HEK293 (cell line): ENCODE measurements around the gene PLK3.

Experiments used
- CTCF ChIP-seq: fragments of 450-650 bp; formaldehyde crosslinking; IDR thresholded peaks from 2 replicates; pipeline ENCODE4 v1.5.1; 2016; ENCODE audit warnings: missing biosample characterization, missing genetic modification characterization
- KLF1 ChIP-seq: fragments of 450-650 bp; formaldehyde crosslinking; IDR thresholded peaks from 2 replicates; pipeline ENCODE4 v1.5.1; 2016; ENCODE audit warnings: missing biosample characterization, missing genetic modification characterization
- KLF9 ChIP-seq: fragments of 450-650 bp; formaldehyde crosslinking; IDR thresholded peaks from 2 replicates; pipeline ENCODE4 v1.5.1; 2016; ENCODE audit warnings: missing biosample characterization, missing genetic modification characterization, low read depth
- ZBTB26 ChIP-seq: fragments of 450-650 bp; formaldehyde crosslinking; optimal IDR thresholded peaks from 2 replicates; pipeline ENCODE3; 2016; ENCODE audit warnings: missing biosample characterization, mild to moderate bottlenecking, missing genetic modification characterization
- ZBTB44 ChIP-seq: fragments of 450-650 bp; IDR thresholded peaks from 2 replicates; pipeline ENCODE4 v1.5.1; 2018; ENCODE audit warnings: missing biosample characterization, mild to moderate bottlenecking, missing genetic modification characterization
- ZBTB8A ChIP-seq: fragments of 450-650 bp; formaldehyde crosslinking; IDR thresholded peaks from 2 replicates; pipeline ENCODE4 v1.5.1; 2016; ENCODE audit warnings: missing biosample characterization, missing genetic modification characterization
- ZFP37 ChIP-seq: fragments of 450-650 bp; formaldehyde crosslinking; IDR thresholded peaks from 2 replicates; pipeline ENCODE4 v1.5.1; 2016; ENCODE audit warnings: missing biosample characterization, missing genetic modification characterization
- ZFP41 ChIP-seq: fragments of 450-650 bp; formaldehyde crosslinking; IDR thresholded peaks from 2 replicates; pipeline ENCODE4 v1.5.1; 2016; ENCODE audit warnings: missing biosample characterization, missing genetic modification characterization, borderline replicate concordance
- ZIC2 ChIP-seq: fragments of 450-650 bp; formaldehyde crosslinking; IDR thresholded peaks from 2 replicates; pipeline ENCODE4 v1.5.1; 2016; ENCODE audit warnings: missing biosample characterization, missing genetic modification characterization
- ZNF10 ChIP-seq: fragments of 450-650 bp; formaldehyde crosslinking; IDR thresholded peaks from 2 replicates; pipeline ENCODE4 v1.5.1; 2017; ENCODE audit warnings: missing biosample characterization, missing genetic modification characterization
- ZNF202 ChIP-seq: fragments of 450-650 bp; formaldehyde crosslinking; IDR thresholded peaks from 2 replicates; pipeline ENCODE4 v1.5.1; 2016; ENCODE audit warnings: missing biosample characterization, missing genetic modification characterization, borderline replicate concordance
- ZNF292 ChIP-seq: fragments of 450-650 bp; formaldehyde crosslinking; IDR thresholded peaks from 2 replicates; pipeline ENCODE4 v1.5.1; 2016; ENCODE audit warnings: low read depth, missing biosample characterization, missing genetic modification characterization, borderline replicate concordance
- ZNF335 ChIP-seq: fragments of 450-650 bp; formaldehyde crosslinking; conservative IDR thresholded peaks from 2 replicates; pipeline ENCODE4 v1.5.1; 2016; ENCODE audit warnings: missing biosample characterization, missing genetic modification characterization
- ZNF391 ChIP-seq: fragments of 450-650 bp; formaldehyde crosslinking; IDR thresholded peaks from 2 replicates; pipeline ENCODE4 v1.5.1; 2016; ENCODE audit warnings: low read depth, missing biosample characterization, missing genetic modification characterization, borderline replicate concordance
- ZNF416 ChIP-seq: fragments of 450-650 bp; formaldehyde crosslinking; IDR thresholded peaks from 2 replicates; pipeline ENCODE4 v1.5.1; 2016; ENCODE audit warnings: missing biosample characterization, missing genetic modification characterization
- ZNF473 ChIP-seq: fragments of 450-650 bp; formaldehyde crosslinking; IDR thresholded peaks from 2 replicates; pipeline ENCODE4 v1.5.1; 2017; ENCODE audit warnings: missing biosample characterization, missing genetic modification characterization
- ZNF580 ChIP-seq: fragments of 450-650 bp; formaldehyde crosslinking; IDR thresholded peaks from 2 replicates; pipeline ENCODE4 v1.5.1; 2016; ENCODE audit warnings: missing biosample characterization, missing genetic modification characterization
- ZNF626 ChIP-seq: fragments of 450-650 bp; sonication (Bioruptor Pico); formaldehyde crosslinking; IDR thresholded peaks from 2 replicates; pipeline ENCODE4 v1.5.1; 2018; ENCODE audit warnings: missing biosample characterization, missing genetic modification characterization, inconsistent platforms
- ZNF629 ChIP-seq: fragments of 450-650 bp; formaldehyde crosslinking; IDR thresholded peaks from 2 replicates; pipeline ENCODE4 v1.5.1; 2017; ENCODE audit warnings: missing biosample characterization, missing genetic modification characterization
- ZNF76 ChIP-seq: fragments of 450-650 bp; formaldehyde crosslinking; IDR thresholded peaks from 2 replicates; pipeline ENCODE4; 2016; ENCODE audit warnings: low read depth, missing biosample characterization, missing genetic modification characterization, borderline replicate concordance
- ZNF776 ChIP-seq: fragments of 450-650 bp; formaldehyde crosslinking; IDR thresholded peaks from 2 replicates; pipeline ENCODE4 v1.5.0; 2017; ENCODE audit warnings: missing biosample characterization, missing genetic modification characterization, borderline replicate concordance
- ZNF777 ChIP-seq: fragments of 450-650 bp; formaldehyde crosslinking; IDR thresholded peaks from 2 replicates; pipeline ENCODE4 v1.5.1; 2017; ENCODE audit warnings: missing biosample characterization, missing genetic modification characterization, borderline replicate concordance
- ZNF843 ChIP-seq: fragments of 450-650 bp; formaldehyde crosslinking; IDR thresholded peaks from 2 replicates; pipeline ENCODE4 v1.5.1; 2016; ENCODE audit warnings: missing biosample characterization, missing genetic modification characterization
- TF ChIP-seq, protein P1 (sequence below): fragments of 450-650 bp; formaldehyde crosslinking; conservative IDR thresholded peaks from 2 replicates; pipeline ENCODE4 v1.5.1; 2016; ENCODE audit warnings: low read depth, missing biosample characterization, missing genetic modification characterization
- TF ChIP-seq, protein P2 (sequence below): fragments of 450-650 bp; formaldehyde crosslinking; IDR thresholded peaks from 2 replicates; pipeline ENCODE4 v1.5.1; 2016; ENCODE audit warnings: missing biosample characterization, missing genetic modification characterization

The PLK3 gene

GRCh38 chr1:44799770-44800584 lies at the start of gene PLK3 (continued):
- TF ChIP-seq ZBTB44 (tag by site-specific recombination) (peak; percentile 97), CTCF (tag by site-specific recombination) (peak; percentile 97), ZNF292 (no peak), ZBTB8A (tag by site-specific recombination) (peak; percentile 99), ZFP37 (peak; percentile 81; the same call in 1 of the 2 replicates), ZNF777 (tag by site-specific recombination) (no peak), ZNF776 (tag by site-specific recombination) (no peak), ZBTB26 (tag by site-specific recombination) (peak; percentile 81), KLF1 (tag by site-specific recombination) (peak; percentile 90), ZNF626 (tag by site-specific recombination) (no peak), ZNF629 (peak; percentile 85), ZNF10 (tag by site-specific recombination) (peak; percentile 55; the same call in 1 of the 2 replicates), ZNF843 (tag by site-specific recombination) (peak; percentile 79), ZFP41 (tag by site-specific recombination) (no peak), KLF9 (peak; percentile 97), ZNF391 (tag by site-specific recombination) (0 out of 2 replicates have a peak, but pooled peaks have one; percentile 65), ZNF202 (no peak), ZNF416 (tag by site-specific recombination) (no peak), ZIC2 (tag by site-specific recombination) (peak; percentile 80), ZNF335 (tag by site-specific recombination) (peak; percentile 62), ZNF76 (tag by site-specific recombination) (peak; percentile 80; the same call in 1 of the 2 replicates), ZNF580 (tag by site-specific recombination) (peak; percentile 81), ZNF473 (tag by site-specific recombination) (no peak)
- TF ChIP-seq, protein P1, sequence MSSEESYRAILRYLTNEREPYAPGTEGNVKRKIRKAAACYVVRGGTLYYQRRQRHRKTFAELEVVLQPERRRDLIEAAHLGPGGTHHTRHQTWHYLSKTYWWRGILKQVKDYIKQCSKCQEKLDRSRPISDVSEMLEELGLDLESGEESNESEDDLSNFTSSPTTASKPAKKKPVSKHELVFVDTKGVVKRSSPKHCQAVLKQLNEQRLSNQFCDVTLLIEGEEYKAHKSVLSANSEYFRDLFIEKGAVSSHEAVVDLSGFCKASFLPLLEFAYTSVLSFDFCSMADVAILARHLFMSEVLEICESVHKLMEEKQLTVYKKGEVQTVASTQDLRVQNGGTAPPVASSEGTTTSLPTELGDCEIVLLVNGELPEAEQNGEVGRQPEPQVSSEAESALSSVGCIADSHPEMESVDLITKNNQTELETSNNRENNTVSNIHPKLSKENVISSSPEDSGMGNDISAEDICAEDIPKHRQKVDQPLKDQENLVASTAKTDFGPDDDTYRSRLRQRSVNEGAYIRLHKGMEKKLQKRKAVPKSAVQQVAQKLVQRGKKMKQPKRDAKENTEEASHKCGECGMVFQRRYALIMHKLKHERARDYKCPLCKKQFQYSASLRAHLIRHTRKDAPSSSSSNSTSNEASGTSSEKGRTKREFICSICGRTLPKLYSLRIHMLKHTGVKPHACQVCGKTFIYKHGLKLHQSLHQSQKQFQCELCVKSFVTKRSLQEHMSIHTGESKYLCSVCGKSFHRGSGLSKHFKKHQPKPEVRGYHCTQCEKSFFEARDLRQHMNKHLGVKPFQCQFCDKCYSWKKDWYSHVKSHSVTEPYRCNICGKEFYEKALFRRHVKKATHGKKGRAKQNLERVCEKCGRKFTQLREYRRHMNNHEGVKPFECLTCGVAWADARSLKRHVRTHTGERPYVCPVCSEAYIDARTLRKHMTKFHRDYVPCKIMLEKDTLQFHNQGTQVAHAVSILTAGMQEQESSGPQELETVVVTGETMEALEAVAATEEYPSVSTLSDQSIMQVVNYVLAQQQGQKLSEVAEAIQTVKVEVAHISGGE (tag by site-specific recombination) = peak; percentile 65
- TF ChIP-seq, protein P2, sequence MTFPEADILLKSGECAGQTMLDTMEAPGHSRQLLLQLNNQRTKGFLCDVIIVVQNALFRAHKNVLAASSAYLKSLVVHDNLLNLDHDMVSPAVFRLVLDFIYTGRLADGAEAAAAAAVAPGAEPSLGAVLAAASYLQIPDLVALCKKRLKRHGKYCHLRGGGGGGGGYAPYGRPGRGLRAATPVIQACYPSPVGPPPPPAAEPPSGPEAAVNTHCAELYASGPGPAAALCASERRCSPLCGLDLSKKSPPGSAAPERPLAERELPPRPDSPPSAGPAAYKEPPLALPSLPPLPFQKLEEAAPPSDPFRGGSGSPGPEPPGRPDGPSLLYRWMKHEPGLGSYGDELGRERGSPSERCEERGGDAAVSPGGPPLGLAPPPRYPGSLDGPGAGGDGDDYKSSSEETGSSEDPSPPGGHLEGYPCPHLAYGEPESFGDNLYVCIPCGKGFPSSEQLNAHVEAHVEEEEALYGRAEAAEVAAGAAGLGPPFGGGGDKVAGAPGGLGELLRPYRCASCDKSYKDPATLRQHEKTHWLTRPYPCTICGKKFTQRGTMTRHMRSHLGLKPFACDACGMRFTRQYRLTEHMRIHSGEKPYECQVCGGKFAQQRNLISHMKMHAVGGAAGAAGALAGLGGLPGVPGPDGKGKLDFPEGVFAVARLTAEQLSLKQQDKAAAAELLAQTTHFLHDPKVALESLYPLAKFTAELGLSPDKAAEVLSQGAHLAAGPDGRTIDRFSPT (tag by site-specific recombination) = peak; percentile 93
